Liver (tissue), 3 donors: ENCODE data around the gene SLCO4A1.

Experiments used
- GABPA ChIP-seq, 2 donors: IDR thresholded peaks in 1 of 2; conservative IDR thresholded peaks in 1 of 2; 2 replicates each; pipeline ENCODE4 v1.6.1; 2016; ENCODE audit warnings: antibody characterized with exemption in 2 of 2, mild to moderate bottlenecking in 1 of 2, moderate library complexity in 1 of 2
- RAD21 ChIP-seq, 2 donors: IDR thresholded peaks; 2 replicates each; pipeline ENCODE4 v1.6.1; 2016; ENCODE audit warnings: antibody characterized with exemption in 2 of 2, mild to moderate bottlenecking in 2 of 2
- TAF1 ChIP-seq: conservative IDR thresholded peaks from 2 replicates; pipeline ENCODE4 v1.6.1; 2016; ENCODE audit warnings: antibody characterized with exemption, mild to moderate bottlenecking
- YY1 ChIP-seq: IDR thresholded peaks from 2 replicates; pipeline ENCODE4 v1.6.1; 2016; ENCODE audit warnings: antibody characterized with exemption, mild to moderate bottlenecking
- TF ChIP-seq, protein P1 (sequence below): fragments of 150-350 bp; IDR thresholded peaks from 2 replicates; pipeline ENCODE4 v1.5.1; 2017; ENCODE audit warnings: improper control_type of control experiment, low read depth, low read length; ENCODE audit not compliant: missing input control
- TF ChIP-seq, protein P2 (sequence below): IDR thresholded peaks from 2 replicates; pipeline ENCODE4 v1.6.1; 2016; ENCODE audit warnings: antibody characterized with exemption
- TF ChIP-seq, protein P3 (sequence below): IDR thresholded peaks from 2 replicates; pipeline ENCODE4 v1.6.1; 2016; ENCODE audit warnings: antibody characterized with exemption, mild to moderate bottlenecking
- donor health status: healthy.
- donor health status: healthy.

DNA sequence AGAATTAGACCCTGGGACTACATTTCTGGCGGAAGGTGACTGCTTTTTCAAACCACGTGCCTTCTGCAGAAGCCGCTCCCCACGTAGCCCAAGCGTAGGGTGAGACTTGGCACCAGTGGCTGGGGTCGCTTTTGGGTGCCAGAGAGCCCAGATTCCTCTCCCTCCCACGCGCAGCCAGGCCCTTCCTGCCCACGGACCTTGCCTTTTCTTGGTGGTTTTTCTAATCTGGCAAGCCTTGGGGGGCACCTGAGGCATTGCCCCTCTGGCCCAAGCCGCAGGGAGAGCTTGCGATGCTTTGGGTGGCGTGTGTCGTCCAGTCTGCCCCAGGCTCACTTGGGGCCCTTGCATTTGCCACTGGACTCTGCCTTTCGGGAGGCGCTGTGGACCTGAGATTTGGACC, 3.3 kb downstream of the SLCO4A1 start:
- TF ChIP-seq, protein P1, sequence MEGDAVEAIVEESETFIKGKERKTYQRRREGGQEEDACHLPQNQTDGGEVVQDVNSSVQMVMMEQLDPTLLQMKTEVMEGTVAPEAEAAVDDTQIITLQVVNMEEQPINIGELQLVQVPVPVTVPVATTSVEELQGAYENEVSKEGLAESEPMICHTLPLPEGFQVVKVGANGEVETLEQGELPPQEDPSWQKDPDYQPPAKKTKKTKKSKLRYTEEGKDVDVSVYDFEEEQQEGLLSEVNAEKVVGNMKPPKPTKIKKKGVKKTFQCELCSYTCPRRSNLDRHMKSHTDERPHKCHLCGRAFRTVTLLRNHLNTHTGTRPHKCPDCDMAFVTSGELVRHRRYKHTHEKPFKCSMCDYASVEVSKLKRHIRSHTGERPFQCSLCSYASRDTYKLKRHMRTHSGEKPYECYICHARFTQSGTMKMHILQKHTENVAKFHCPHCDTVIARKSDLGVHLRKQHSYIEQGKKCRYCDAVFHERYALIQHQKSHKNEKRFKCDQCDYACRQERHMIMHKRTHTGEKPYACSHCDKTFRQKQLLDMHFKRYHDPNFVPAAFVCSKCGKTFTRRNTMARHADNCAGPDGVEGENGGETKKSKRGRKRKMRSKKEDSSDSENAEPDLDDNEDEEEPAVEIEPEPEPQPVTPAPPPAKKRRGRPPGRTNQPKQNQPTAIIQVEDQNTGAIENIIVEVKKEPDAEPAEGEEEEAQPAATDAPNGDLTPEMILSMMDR, result no peak
- TF ChIP-seq, protein P2, sequence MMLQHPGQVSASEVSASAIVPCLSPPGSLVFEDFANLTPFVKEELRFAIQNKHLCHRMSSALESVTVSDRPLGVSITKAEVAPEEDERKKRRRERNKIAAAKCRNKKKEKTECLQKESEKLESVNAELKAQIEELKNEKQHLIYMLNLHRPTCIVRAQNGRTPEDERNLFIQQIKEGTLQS, result no peak
- no peak for TF ChIP-seq YY1
- TF ChIP-seq RAD21 (IDR thresholded peaks at IDR 0.05), result no peak
- TF ChIP-seq, protein P3, sequence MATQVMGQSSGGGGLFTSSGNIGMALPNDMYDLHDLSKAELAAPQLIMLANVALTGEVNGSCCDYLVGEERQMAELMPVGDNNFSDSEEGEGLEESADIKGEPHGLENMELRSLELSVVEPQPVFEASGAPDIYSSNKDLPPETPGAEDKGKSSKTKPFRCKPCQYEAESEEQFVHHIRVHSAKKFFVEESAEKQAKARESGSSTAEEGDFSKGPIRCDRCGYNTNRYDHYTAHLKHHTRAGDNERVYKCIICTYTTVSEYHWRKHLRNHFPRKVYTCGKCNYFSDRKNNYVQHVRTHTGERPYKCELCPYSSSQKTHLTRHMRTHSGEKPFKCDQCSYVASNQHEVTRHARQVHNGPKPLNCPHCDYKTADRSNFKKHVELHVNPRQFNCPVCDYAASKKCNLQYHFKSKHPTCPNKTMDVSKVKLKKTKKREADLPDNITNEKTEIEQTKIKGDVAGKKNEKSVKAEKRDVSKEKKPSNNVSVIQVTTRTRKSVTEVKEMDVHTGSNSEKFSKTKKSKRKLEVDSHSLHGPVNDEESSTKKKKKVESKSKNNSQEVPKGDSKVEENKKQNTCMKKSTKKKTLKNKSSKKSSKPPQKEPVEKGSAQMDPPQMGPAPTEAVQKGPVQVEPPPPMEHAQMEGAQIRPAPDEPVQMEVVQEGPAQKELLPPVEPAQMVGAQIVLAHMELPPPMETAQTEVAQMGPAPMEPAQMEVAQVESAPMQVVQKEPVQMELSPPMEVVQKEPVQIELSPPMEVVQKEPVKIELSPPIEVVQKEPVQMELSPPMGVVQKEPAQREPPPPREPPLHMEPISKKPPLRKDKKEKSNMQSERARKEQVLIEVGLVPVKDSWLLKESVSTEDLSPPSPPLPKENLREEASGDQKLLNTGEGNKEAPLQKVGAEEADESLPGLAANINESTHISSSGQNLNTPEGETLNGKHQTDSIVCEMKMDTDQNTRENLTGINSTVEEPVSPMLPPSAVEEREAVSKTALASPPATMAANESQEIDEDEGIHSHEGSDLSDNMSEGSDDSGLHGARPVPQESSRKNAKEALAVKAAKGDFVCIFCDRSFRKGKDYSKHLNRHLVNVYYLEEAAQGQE, result no peak
- no peak for TF ChIP-seq TAF1
- TF ChIP-seq GABPA (IDR thresholded peaks at IDR 0.05 in 1 of 2, conservative IDR thresholded peaks at IDR 0.05 in 1 of 2), result no peak
